Skeletal muscle cell (primary cell): Measurements from ENCODE around the gene PPM1G.
A peak's percentile ranks its signal among the peaks of the same experiment; 100 is the strongest.

Experiments used
- DNase-seq: peaks from one replicate; pipeline ENCODE4 v3.0.0-alpha.2; 2010; ENCODE audit warnings: low read depth
- H3K4me3 ChIP-seq: 2 replicates; pipeline ENCODE4 v1.5.1; 2011; ENCODE audit warnings: low read depth, mild to moderate bottlenecking, control low read depth, low read length, moderate library complexity

The PPM1G gene

DNA sequence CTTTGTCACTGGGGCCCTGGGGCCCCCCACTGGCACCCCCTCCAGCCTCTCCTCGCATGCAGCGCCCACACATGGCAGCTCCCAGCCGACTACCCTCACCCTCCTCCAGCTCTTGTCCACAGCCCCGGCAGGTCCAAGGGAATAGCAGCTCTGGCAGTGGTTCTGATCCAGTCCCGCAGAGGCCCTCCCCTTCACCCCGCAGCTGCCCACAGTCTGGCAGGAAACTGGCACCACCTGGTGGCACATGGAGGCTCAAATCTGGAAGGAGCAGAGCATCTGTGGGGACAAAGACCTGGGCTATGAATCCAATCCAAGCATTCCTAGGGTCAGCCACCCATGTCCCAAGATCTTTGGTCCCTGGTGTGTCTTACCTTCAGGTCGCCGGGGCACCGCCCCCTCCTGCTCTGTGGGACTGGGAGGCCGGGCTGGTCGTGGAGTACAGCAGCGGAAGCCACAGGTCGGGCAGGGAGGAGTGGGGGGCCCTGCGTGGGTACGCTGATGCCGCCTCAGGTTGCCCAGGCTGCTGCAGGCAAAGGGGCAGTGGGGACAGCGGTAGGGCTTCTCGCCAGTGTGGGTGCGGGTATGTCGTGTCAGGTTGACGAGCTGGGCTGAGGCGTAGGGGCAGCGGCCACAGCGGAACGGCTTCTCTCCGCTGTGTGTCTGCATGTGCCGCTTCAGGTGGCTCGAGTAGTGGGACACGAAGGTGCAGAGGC is 31.1 kb downstream of the PPM1G start:
- DNase-seq, result no peak
- H3K4me3 ChIP-seq, result no peak overlapping the region

DNA sequence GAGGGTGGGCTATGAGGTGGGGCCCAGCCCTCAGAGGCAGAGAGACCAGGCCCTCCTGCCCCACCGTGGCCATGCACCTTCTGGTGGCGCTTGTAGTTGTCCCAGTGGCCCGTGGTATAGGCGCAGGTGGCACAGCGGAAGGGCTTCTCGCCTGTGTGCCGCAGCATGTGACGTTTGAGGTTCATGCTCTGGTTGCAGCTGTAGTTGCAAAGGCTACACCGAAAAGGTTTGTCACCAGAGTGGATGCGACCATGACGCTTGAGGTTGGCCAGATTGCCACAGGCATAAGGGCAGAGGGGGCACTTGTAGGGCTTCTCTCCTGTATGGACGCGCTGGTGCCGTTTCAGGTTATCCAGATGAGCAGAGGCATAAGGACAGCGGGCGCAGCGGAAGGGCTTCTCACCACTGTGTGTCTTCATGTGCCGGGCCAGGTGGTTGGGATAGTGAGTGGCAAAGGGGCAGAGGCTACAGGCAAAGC is 31.7 kb downstream of the PPM1G start:
- H3K4me3 ChIP-seq, result no peak overlapping the region
- no peak for DNase-seq

DNA sequence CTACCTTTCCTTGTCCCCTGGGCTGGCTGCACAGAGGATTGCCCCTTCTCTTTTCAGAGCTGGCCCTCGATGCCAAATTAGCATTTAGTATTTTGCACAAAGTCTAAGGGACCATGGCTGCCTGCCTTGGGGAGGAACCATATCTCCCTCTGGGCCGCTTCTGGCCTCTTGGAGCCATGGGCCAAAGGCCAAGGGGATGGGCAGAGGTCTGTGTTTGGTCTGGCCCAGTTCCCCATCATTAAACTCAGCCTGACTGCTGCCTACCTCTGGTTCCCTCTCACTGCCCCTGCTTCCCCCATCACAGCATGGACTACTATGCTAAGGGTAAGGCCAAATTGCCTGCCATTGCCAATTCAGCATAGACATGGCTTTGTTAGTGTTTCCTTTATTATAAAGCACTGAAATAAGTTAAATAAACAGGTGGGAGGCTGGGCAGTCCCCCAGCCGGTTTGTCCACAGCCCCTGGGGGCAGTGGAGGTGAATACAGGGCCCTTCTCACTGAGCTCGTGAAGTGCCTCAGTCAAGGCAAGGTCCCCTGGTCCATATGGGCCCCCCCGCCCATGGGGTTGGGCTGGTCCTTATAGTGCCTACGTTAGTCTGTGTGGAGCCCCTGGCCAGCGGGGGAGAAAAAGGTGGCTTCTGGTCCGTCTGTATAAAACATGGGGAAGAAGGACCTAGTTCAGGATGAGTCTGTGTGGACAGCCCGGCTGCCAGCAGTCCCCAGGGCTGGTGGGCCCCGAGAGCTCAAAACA is 32.3 kb downstream of the PPM1G start:
- DNase-seq, result no peak
- H3K4me3 ChIP-seq, result no peak overlapping the region

DNA sequence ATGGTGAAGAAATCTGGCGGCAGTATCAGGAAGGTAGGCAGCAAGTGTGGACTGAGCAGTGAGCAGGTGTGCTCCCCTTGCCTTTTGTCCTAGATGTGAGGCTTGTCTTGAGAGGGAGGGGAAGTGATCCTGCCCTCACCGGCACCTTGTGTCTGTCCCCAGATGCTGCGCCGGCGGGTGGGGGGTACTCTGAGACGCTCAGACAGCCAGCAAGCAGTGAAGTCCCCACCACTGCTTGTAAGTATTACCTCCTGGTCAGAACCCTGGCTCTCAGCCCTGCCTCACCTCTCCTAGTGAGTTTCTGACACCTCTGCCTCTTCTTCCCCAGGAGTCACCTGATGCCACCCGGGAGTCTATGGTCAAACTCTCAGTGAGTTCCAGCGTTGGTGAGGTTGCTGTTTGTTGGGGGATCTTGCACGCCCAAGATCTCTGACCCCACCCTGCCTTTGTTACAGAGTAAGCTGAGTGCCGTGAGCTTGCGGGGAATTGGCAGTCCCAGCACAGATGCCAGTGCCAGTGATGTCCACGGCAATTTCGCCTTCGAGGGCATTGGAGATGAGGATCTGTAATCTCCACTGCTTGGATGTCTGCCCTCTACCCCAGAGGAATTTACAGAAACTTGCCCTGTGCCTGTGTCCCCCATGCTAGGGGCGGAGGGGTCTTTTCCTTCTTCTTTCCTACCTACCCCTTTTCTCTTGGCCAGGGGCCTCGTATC is 33.1 kb downstream of the PPM1G start:
- DNase-seq, result no peak
- H3K4me3 ChIP-seq, result no peak overlapping the region

DNA sequence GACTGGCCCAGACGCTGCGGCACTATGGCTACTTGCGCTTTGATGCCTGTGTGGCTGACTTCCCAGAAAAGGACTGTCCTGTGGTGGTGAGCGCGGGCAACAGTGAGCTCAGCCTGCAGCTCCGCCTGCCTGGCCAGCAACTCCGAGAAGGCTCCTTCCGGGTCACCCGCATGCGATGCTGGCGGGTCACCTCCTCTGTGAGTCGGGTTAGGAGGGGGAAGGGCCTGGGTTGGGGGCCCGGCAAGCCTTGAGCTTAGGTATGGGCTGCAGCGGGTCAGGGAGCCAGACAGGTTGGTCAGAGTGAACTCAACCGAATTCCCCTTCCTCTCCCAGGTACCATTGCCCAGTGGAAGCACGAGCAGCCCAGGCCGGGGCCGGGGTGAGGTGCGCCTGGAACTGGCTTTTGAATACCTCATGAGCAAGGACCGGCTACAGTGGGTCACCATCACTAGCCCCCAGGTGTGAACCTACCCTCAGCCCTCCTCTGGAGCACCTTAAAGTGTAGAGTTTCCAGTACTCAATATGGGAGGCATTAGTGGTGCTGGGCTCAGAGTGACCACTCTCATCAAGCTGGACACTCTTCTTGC is 33.8 kb downstream of the PPM1G start:
- DNase-seq, result no peak
- no peak overlapping the region for H3K4me3 ChIP-seq

DNA sequence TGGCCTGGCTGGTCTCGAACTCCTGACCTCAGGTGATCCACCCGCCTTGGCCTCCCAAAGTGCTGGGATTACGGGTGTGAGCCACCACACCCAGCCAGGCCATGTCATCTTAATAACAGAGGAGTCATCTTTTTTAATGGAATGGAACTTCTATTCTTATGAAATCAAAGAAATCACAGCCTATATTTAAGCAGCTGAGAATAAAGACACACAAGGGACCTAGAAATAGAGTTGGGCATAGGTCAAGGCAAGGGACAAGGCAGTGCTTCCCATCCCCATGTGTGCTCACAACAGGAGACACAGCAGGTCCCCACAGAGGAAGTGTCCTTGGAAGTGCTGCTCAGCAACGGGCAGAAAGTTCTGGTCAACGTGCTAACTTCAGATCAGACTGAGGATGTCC is 35.8 kb downstream of the PPM1G start:
- H3K4me3 ChIP-seq, result no peak overlapping the region
- no peak for DNase-seq

DNA sequence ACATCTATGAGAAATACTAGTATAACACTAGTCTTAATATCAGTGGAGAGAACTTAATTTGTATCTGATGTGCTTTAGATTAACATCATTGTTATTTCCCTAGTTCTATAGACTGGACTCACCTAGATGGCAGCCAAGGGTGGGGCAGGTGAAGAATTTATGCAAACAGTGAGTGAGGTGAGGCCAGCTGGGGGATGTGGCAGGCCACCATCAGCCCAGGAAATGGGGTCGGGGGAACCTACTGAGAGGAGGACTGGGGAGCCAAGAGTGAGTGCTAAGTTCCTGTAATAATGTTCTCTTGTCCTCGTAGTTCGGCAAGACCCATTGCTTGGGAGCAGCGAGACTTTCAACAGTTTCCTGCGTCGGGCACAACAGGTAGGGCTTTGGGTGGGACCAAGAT is 36.5 kb downstream of the PPM1G start:
- DNase-seq, result no peak
- H3K4me3 ChIP-seq, result no peak overlapping the region

DNA sequence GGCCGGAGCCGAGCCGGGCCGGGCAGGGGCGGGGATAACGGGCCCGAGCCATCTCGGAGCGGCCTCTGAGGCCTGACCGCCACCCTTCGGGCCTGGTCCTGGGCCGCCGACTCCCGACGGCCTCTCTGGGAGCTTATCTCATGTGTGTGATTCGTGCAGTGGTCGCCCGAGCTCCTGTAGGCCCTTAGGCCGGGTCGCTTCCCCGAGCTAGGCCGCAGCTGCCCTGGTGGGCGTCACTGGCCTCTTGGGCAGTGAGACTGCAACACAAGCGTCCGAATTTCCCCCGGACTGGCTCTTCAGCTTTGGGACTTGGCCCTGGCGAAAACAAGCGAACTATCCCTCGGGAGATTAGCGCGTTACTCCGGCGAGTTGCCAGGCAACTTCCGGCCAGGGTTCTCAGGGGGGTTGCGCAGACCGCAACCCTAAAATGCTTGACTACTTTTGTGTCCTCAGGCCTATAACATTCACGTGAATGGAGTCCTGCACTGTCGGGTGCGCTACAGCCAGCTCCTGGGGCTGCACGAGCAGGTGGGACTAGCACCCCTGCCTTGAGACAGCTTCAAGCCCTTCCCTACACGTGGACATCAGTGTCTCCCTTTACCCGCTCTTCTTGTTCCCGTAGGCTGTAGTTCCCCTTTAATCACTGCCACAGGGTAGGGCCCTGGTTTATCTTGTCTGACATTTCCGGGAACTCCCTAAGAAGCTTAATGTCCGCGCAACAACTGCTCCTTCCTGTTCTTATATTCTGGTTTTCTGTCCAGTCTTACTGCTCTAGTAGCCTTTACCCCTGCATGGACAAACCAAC is 38.4 kb downstream of the PPM1G start:
- H3K4me3 ChIP-seq, result peak overlapping the region; percentile 83
- DNase-seq, result no peak

DNA sequence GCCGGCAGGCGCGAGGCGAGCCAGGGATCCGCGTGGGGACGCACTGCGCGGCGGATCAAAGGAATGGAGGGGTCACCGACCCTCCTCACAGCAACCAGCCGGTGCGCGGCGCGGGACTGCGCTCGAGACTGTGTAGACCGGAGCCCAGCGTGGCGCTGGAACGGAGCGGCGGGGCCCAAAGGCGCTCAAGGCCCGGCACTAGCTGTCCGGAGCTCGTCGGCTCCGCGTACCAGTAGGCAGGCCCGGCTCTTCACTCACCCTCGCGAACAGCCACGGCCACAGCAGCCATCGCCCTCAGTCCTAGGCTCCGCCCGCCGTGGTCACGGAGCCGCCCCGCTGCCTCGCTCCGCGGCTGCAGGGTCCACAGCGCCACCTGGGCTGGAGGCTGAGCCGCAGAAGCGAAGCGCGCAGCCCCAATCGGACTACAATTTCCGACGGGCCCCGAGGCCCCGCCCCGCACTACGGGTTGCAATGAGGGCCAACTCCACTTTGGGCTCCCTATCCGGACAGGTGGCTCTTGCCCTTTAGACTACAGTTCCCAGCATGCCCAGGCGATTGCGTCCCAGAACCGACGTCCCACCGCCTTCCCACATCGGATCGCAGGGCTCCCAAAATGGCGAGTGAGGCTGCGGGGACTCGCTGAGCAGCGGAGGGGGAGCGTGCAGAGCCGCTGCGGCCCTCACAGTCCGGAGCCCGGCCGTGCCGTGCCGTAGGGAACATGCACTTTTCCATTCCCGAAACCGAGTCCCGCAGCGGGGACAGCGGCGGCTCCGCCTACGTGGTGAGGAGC is 39.2 kb downstream of the PPM1G start, which contains the start of the genes EIF2B4 and SNX17:
Gene EIF2B4, minus strand, starts transcription at position 313 of the 790 bp plus-strand sequence. Its CDS starts 24 bp downstream, at position 289.
Gene SNX17, plus strand, starts transcription at position 591 of the 790 bp plus-strand sequence. Its CDS starts 128 bp downstream, at position 719.
- H3K4me3 ChIP-seq, result peak within 1 kb of the TSS; percentile 83
- DNase-seq, result peak; percentile 98

DNA sequence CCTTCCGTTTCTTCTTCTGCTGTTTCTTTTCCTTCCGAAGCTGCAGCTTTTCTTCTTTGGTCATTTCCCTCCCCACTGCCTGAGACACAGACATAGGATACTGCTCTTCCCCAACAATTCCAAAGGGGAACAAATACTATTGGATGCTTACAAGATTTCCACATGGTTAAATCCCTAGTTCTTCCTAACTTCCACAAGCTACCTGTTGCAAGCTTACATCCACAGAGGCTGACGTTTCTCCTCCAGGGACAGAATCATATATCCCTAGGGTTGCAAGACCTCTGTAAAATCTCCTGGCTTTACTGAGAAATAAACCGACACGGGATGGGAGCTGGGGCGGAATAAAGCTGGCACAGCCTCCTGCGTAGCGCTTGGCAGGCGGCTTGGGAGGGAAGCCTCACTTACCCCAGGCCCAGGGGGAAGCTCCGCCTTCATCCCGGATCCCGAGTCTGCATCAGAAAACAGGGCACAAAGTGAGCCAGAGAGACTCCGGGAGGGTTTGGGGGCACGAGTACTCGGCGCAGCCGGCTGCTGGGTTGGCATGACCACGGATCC is 39.8 kb downstream of the PPM1G start:
- H3K4me3 ChIP-seq, result peak overlapping the region; percentile 83
- DNase-seq, result no peak

DNA sequence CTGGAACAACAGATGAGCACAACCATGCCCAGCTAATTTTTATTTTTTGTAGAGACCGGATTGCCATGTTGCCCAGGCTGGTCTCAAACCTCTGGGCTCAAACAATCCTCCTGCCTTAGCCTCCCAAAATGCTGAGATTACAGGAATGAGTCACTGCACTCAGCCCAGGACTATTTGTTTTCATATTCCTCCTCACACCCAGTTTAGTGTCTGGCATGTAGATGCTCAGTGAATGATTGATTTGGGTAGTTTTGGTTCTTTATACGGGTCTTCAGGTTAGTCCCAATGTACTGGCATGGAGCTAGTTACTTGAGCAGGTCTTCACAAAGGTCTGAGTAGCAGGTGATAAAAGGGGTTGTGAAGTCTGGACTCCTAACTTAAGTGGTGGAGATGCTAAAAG is 45.5 kb downstream of the PPM1G start:
- no peak for DNase-seq
- H3K4me3 ChIP-seq, result no peak overlapping the region

DNA sequence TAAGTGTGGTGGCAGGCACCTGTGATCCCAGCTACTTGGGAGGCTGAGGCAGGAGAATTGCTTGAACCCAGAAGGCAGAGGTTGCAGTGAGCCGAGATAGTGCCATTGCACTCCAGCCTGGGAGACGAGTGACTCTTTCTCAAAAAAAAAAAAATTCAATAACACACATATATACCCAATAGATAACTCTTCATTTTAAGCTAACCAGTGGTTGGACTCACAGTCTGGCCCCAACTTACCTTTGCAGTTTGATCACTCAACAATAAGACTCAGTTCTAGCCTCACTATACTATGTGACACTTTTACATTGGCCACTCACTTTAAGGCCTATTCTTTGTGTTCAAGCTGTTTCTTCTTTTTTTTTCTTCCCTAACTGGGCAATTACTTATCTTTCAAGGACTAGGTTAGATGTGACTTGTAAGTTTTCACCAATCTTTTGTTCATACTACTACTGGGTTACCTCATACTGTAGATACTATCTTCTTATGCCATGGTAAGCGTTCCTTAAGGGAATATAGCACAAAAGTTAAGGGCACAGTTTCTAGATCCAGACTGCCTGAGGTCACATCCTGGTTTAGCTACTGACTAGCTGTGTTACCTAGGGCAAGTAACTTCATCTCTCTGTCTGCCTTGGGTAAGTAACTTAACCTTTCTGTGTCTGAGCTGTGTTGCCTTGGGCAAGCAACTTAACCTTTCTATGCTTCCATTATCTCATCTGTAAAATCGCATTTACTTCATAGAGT is 46.5 kb downstream of the PPM1G start:
- DNase-seq, result no peak
- H3K4me3 ChIP-seq, result no peak overlapping the region

DNA sequence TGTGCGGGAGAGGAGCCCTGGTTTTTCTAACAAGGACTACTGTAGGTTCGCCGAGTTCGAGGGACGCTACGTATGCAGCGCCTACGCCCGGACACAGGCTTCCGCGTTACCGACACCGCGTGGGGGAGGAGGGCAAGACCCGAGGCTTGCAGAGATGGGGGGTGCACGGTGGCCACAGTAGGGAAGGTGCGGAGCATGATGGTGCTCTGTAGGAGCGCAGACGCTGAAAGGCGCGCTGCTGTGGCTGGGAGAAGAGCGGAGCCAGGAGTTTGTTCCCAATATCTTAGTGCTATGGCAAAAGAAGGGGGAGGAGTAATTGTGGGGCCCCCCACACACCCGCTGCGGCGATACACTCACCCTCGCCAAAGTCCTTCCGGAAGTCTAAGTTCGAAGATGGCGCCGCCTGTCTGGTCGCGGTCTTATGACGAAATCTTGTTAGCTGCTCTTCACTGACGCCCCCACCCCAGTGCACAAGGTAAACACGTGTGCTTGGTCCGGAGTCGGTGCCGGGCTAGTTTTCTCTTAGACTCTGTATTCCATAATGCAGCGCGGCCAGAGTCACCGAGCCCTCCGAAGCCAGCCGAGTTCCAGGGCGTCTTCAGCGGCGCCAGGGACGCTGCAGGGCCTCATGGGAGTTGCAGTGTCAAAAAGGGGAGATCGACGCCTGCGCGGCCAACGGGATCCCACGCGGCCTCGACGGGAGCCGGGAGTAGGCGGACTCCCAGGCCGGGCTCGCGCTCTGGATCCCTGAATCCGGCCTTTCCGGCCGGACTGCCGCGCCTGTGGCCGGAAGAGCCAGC is 52.8 kb downstream of the PPM1G start, which contains the start of gene GTF3C2:
Gene GTF3C2, minus strand, starts transcription at position 383 of the 800 bp plus-strand sequence. CDS start 13,210 bp downstream, outside the sequence.
- peak; percentile 93 for DNase-seq
- peak within 1 kb of the TSS; percentile 99 for H3K4me3 ChIP-seq

DNA sequence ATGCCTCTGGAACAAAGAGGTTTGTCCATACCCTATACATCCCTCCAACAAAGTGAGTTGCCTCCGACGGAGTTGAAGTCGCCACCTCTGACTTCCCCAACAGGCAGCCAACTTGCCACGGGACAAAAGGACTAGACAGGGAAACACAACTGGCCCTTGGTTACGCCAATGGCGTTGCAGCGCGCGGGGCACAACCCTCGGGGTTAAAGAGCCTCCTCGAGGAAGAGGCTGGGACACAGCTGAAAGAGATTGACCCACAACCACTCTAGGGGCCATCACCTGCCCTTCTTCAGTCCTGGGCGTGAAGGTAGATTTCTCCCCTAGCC is 53.4 kb downstream of the PPM1G start:
- no peak for DNase-seq
- H3K4me3 ChIP-seq, result peak overlapping the region; percentile 99

DNA sequence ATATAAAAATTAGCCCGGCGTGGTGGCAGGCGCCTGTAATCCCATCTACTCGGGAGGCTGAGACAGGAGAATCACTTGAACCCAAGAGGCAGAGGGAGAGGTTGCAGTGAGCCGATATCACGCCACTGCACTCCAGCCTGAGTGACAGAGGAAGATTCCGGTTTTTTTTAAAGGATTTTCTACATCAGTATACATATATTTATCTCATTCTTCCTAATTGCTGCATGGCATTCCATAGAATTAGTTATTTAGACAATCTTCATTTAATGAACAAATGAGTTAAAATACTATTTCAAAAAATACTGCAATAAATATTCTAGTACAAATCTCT is 54.8 kb downstream of the PPM1G start:
- no peak overlapping the region for H3K4me3 ChIP-seq
- DNase-seq, result no peak

DNA sequence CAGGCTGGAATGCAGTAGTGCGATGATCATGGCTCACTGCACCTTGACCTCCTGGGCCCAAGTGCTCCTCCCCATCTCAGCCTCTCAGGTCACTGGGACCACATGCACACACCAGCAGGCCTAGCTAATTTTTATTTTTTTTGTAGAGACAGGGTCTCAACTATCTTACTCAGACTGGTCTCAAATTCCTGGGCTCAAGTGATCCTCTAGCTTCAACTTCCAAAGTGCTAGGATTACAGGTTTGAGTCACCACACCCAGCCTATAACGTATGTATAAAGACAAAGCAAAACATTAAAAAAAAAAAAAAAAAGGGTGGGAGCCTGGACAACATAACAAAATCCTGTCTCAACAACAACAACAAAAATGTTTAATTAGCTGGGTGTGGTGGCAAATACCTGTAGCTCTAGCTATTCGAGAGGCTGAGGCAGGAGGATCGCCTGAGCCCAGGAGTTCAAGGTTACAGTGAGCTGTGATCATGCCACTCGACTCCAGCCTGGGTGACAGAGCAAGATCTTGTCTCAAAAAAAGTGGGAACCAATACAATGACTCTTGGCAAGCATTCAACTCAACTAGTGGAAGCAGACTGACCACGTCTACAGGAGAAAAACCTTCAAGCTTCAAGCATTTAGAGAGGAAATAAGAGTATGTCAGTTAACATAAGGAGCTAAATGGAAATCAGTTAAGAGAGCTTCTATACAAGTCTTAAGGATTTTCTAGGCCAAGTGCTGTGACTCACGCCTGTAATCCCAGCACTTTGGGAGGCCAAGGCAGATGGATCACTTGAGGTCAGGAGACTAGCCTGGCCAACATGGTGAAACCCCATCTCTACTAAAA is 55.4 kb downstream of the PPM1G start:
- peak; percentile 7 for DNase-seq
- H3K4me3 ChIP-seq, result no peak overlapping the region
